Smooth muscle cell (in vitro differentiated cells): Measurements from ENCODE around the gene ABCD1. TPM values are rescaled to one million over a fixed set of nuclear protein-coding genes. Genes with fewer than 3 reads are reported as not detected.
"Not testable (repeated sequence)": the region's sequence is repeated elsewhere in the genome, so short reads cannot be mapped to it uniquely, and the experiment has no call there.

ENCODE experiments used
- DNase-seq: peaks from one replicate; lab custom pipeline; 2025; ENCODE audit not compliant: unreplicated experiment; lab: John Stamatoyannopoulos, UW
- H2AFZ ChIP-seq: fragments of 200-600 bp; sonication (generic); 2 replicates; pipeline ENCODE4 v1.6.0; 2016; ENCODE audit warnings: antibody characterized with exemption, low read depth, mild to moderate bottlenecking
- H3F3A ChIP-seq: fragments of 200-600 bp; sonication (generic); 2 replicates; pipeline ENCODE4 v1.6.0; 2017; ENCODE audit warnings: antibody characterized with exemption, low read depth
- H3K27ac ChIP-seq: fragments of 200-600 bp; sonication (generic); 2 replicates; pipeline ENCODE4 v1.5.1; 2016; ENCODE audit warnings: low read depth, mild to moderate bottlenecking
- H3K27me3 ChIP-seq: fragments of 200-600 bp; sonication (generic); 2 replicates; pipeline ENCODE4 v1.6.1; 2016; ENCODE audit warnings: low read depth, mild to moderate bottlenecking
- H3K36me3 ChIP-seq: fragments of 200-600 bp; sonication (generic); 2 replicates; pipeline ENCODE4 v1.5.1; 2016; ENCODE audit warnings: low read depth
- H3K4me1 ChIP-seq: fragments of 200-600 bp; sonication (generic); 2 replicates; pipeline ENCODE4 v1.5.1; 2016; ENCODE audit warnings: low read depth
- H3K4me2 ChIP-seq: fragments of 200-600 bp; sonication (generic); 2 replicates; pipeline ENCODE4 v1.6.0; 2016; ENCODE audit warnings: mild to moderate bottlenecking
- H3K4me3 ChIP-seq: fragments of 200-600 bp; sonication (generic); 2 replicates; pipeline ENCODE4 v1.5.1; 2016; ENCODE audit warnings: mild to moderate bottlenecking
- H3K79me2 ChIP-seq: fragments of 200-600 bp; sonication (generic); 2 replicates; pipeline ENCODE4 v1.6.0; 2016; ENCODE audit warnings: low read depth, mild to moderate bottlenecking
- H3K9ac ChIP-seq: fragments of 200-600 bp; sonication (generic); 2 replicates; pipeline ENCODE4 v1.6.0; 2016; ENCODE audit warnings: low read depth
- H3K9me3 ChIP-seq: fragments of 200-600 bp; sonication (generic); replicated peaks from 2 replicates; pipeline ENCODE4 v1.5.1; 2016; ENCODE audit warnings: low read depth
- H4K20me1 ChIP-seq: fragments of 200-600 bp; sonication (generic); 2 replicates; pipeline ENCODE4 v1.6.0; 2016; ENCODE audit warnings: low read depth
- CTCF ChIP-seq: fragments of 200-600 bp; sonication (generic); IDR thresholded peaks from 2 replicates; pipeline ENCODE4 v1.5.1; 2017; ENCODE audit warnings: borderline replicate concordance, mild to moderate bottlenecking, antibody characterized with exemption; ENCODE audit not compliant: insufficient read depth, poor library complexity, severe bottlenecking
- WGBS: methylation state at CpG from one replicate; pipeline ENCODE4 v1.1.7; 2016; ENCODE audit warnings: low lambda C conversion rate; 5-methylcytosine and 5-hydroxymethylcytosine counted together
- polyA plus RNA-seq: library from polyadenylated mRNA; unstranded; fragments of >200 nt; fragmentation: Nextera tagmentation; extraction: Ambion mirVana; gene quantifications from 2 replicates; pipeline ENCODE4 v1.2.1, GENCODE V29; 2016
- total RNA-seq: library from RNA; depleted of rRNA; stranded (reverse); fragments of >200 nt; gene quantifications from 2 replicates; pipeline ENCODE4 v1.2.3, GENCODE V29; 2014

ABCD1 gene
- total and polyA plus RNA-seq, 2 experiments from 2014 or later: 6.2 to 10.9 TPM

- no peaks in the 10 kb centered on the region for H3F3A ChIP-seq
- no peak overlapping the region for H2AFZ ChIP-seq
- no peaks in the 10 kb centered on the region for H3K27me3 ChIP-seq
- WGBS: 93% methylated on average over 18 of the region's 18 CpGs
- no peaks in the 10 kb centered on the region for H3K79me2 ChIP-seq
- no peaks in the 10 kb centered on the region for H3K4me1 ChIP-seq
- H4K20me1 ChIP-seq: peaks cover 7% of the 10 kb centered on the region
- no peak overlapping the region for H3K9ac ChIP-seq
- no peak for DNase-seq
- no peaks in the 10 kb centered on the region for H3K36me3 ChIP-seq
- H3K4me2 ChIP-seq: no peak overlapping the region
- H3K4me3 ChIP-seq: no peak overlapping the region
- no peak overlapping the region for H3K27ac ChIP-seq
- no peaks in the 10 kb centered on the region for H3K9me3 ChIP-seq
- no peak for TF ChIP-seq CTCF
These were observed 20.6 kb upstream of the ABCD1 start for GRCh38 chrX:153704021-153704526.

GRCh38 chrX:153704631-153705402 lies 19.8 kb upstream of the ABCD1 start:
- H3F3A ChIP-seq, H4K20me1 ChIP-seq, H3K36me3 ChIP-seq, H3K27me3 ChIP-seq, H3K4me2 ChIP-seq, H3K4me1 ChIP-seq, H3K4me3 ChIP-seq, DNase-seq, H3K9ac ChIP-seq, H3K79me2 ChIP-seq, H2AFZ ChIP-seq, H3K27ac ChIP-seq, H3K9me3 ChIP-seq: not testable (repeated sequence)
- WGBS: 84% methylated on average over 12 of the region's 12 CpGs

- not testable (repeated sequence) for H3K79me2 ChIP-seq, H4K20me1 ChIP-seq, H3K4me1 ChIP-seq, H3K9ac ChIP-seq, H3K4me2 ChIP-seq, H3K27ac ChIP-seq, H3K36me3 ChIP-seq, H3K27me3 ChIP-seq, H3F3A ChIP-seq, H3K4me3 ChIP-seq, H3K9me3 ChIP-seq, DNase-seq, H2AFZ ChIP-seq
- 89% methylated on average over 18 of the region's 18 CpGs for WGBS
These were observed 19.1 kb upstream of the ABCD1 start for GRCh38 chrX:153705403-153706060.

GRCh38 chrX:153706799-153707198 lies 17.9 kb upstream of the ABCD1 start:
- H3K4me2 ChIP-seq: no peak overlapping the region
- no peak for DNase-seq
- TF ChIP-seq CTCF: no peak
- no peak overlapping the region for H3K4me3 ChIP-seq
- 85% methylated on average over 9 of the region's 9 CpGs for WGBS
- H3K9ac ChIP-seq: no peak overlapping the region
- H4K20me1 ChIP-seq: peaks cover 7% of the 10 kb centered on the region
- no peaks in the 10 kb centered on the region for H3K79me2 ChIP-seq
- no peak overlapping the region for H2AFZ ChIP-seq
- H3K27ac ChIP-seq: no peak overlapping the region
- no peaks in the 10 kb centered on the region for H3K4me1 ChIP-seq
- H3K27me3 ChIP-seq: no peaks in the 10 kb centered on the region
- no peaks in the 10 kb centered on the region for H3K36me3 ChIP-seq
- no peaks in the 10 kb centered on the region for H3F3A ChIP-seq
- no peaks in the 10 kb centered on the region for H3K9me3 ChIP-seq
